K562 (cell line): ENCODE results near the gene PTPRC. TPM values are rescaled to one million over a fixed set of nuclear protein-coding genes. Genes with fewer than 3 reads are reported as not detected.

Experiments
- ATAC-seq: fragments of 200-7000 bp; cut with Tn5 transposase; 3 replicates; pipeline ENCODE4 v1.9.1; 2020; ENCODE audit warnings: moderate library complexity
- BruUV-seq: library from RNA; stranded (reverse); fragments of 400-500 nt; replicated peaks from 2 replicates; lab custom pipeline; 2021; lab: Mats Ljungman, UMichigan
- CTCF ChIA-PET: fragments of 300-600 bp; formaldehyde crosslinking; extraction: SDS; loops from one replicate; lab custom pipeline; 2021; ENCODE audit warnings: low intra/inter-chr PET ratio; lab: Yijun Ruan, JAX
- POLR2A ChIA-PET: fragments of 300-600, 350-650 bp; sonication (Branson Sonifier 250); formaldehyde crosslinking; extraction: SDS; loops from one replicate; lab custom pipeline; 2021; ENCODE audit warnings: antibody characterized with exemption, inconsistent platforms; lab: Yijun Ruan, JAX
- DNase-seq, 4 experiments: peaks; one replicate each; pipeline versions ENCODE4 v3.0.0 to v3.0.0-alpha.2; 2011 to 2018; ENCODE audit warnings: low spot score in 3 of 4, mixed read lengths in 3 of 4; ENCODE audit errors: extremely low read depth in 1 of 4
- FAIRE-seq: peaks from 2 replicates; lab custom pipeline; 2011; peaks lifted over from hg19 to GRCh38; lab: Jason Lieb, UNC
- H2AFZ ChIP-seq: 2 replicates; pipeline ENCODE4 v1.6.0; 2011; ENCODE audit warnings: low read depth, low read length, control low read depth, inconsistent platforms
- H3K27ac ChIP-seq: fragments of 200-600 bp; 3 replicates; pipeline ENCODE4 v1.8.0; 2011; ENCODE audit warnings: low read depth, mild to moderate bottlenecking, control low read depth, inconsistent platforms, low read length, moderate library complexity, mixed read lengths; ENCODE audit errors: extremely low read depth
- H3K27me3 ChIP-seq, 2 experiments: fragments of 300-600 bp in 1 of 2; 2 replicates in 1 of 2; 3 replicates in 1 of 2; pipeline versions ENCODE4 v1.6.0 to v1.8.0; 2011; ENCODE audit warnings: inconsistent platforms in 2 of 2, low read length in 2 of 2, mild to moderate bottlenecking in 1 of 2, mixed read lengths in 1 of 2, moderate library complexity in 1 of 2; ENCODE audit not compliant: control insufficient read depth in 2 of 2, insufficient read depth in 2 of 2
- H3K36me3 ChIP-seq: fragments of 300-600 bp; 3 replicates; pipeline ENCODE4 v1.8.0; 2011; ENCODE audit warnings: mild to moderate bottlenecking, low read length, inconsistent platforms; ENCODE audit not compliant: control insufficient read depth, insufficient read depth
- H3K4me1 ChIP-seq, 2 experiments: fragments of 200-600 bp in 1 of 2; replicated peaks in 1 of 2; 2 replicates in 1 of 2; 3 replicates in 1 of 2; pipeline versions ENCODE4 v1.5.1 to v1.8.0; 2011; ENCODE audit warnings: inconsistent platforms in 2 of 2, low read length in 2 of 2, mild to moderate bottlenecking in 1 of 2, mixed read lengths in 1 of 2, moderate library complexity in 1 of 2; ENCODE audit not compliant: control insufficient read depth in 2 of 2, insufficient read depth in 2 of 2
- H3K4me2 ChIP-seq: 2 replicates; pipeline ENCODE4 v1.6.1; 2011; ENCODE audit warnings: low read length, control low read depth, inconsistent platforms, mixed read lengths; ENCODE audit not compliant: insufficient read depth
- H3K4me3 ChIP-seq: fragments of 200-600 bp; sonication (generic), shearing (Covaris generic); 2 replicates; pipeline ENCODE4 v1.5.1; 2016; ENCODE audit warnings: control low read depth, inconsistent platforms
- H3K79me2 ChIP-seq: fragments of 200-600 bp; 3 replicates; pipeline ENCODE4 v1.8.0; 2011; ENCODE audit warnings: low read length, inconsistent platforms; ENCODE audit not compliant: control insufficient read depth, insufficient read depth
- H3K9ac ChIP-seq, 2 experiments: 2 replicates each; pipeline versions ENCODE4 v1.6.0 to v1.6.1; 2011; ENCODE audit warnings: low read depth in 2 of 2, low read length in 2 of 2, control low read depth in 1 of 2, inconsistent platforms in 1 of 2, mild to moderate bottlenecking in 1 of 2, mixed read lengths in 1 of 2; ENCODE audit not compliant: insufficient read depth in 1 of 2
- H3K9me1 ChIP-seq: one replicate; pipeline ENCODE4 v1.6.0; 2011; ENCODE audit warnings: inconsistent platforms, mild to moderate bottlenecking, low read length, moderate library complexity; ENCODE audit not compliant: control insufficient read depth, insufficient read depth
- H3K9me3 ChIP-seq: replicated peaks from 2 replicates; pipeline ENCODE4 v1.5.1; 2011; ENCODE audit warnings: low read depth, low read length, inconsistent platforms; ENCODE audit not compliant: control insufficient read depth, insufficient read depth
- H4K20me1 ChIP-seq: replicated peaks from 2 replicates; pipeline ENCODE4 v1.6.1; 2011; ENCODE audit warnings: low read length, inconsistent platforms, mixed read lengths; ENCODE audit not compliant: control insufficient read depth, insufficient read depth
- E2F5 ChIP-seq: sonication (generic); formaldehyde crosslinking; IDR thresholded peaks from 2 replicates; pipeline ENCODE4 v1.8.0; 2022; ENCODE audit warnings: mild to moderate bottlenecking, missing genetic modification reagents
- EP400 ChIP-seq: fragments of 450-650 bp; IDR thresholded peaks from 2 replicates; pipeline ENCODE4 v1.6.1; 2017; ENCODE audit warnings: antibody characterized with exemption, mild to moderate bottlenecking, moderate library complexity
- ILK ChIP-seq: fragments of 450-650 bp; IDR thresholded peaks from 2 replicates; pipeline ENCODE4 v1.6.1; 2016; ENCODE audit warnings: missing genetic modification characterization, low read depth, mild to moderate bottlenecking, missing compliant biosample characterization, moderate library complexity, borderline replicate concordance
- LEF1 ChIP-seq: fragments of 450-650 bp; IDR thresholded peaks from 2 replicates; pipeline ENCODE4 v1.6.1; 2016; ENCODE audit warnings: mild to moderate bottlenecking
- MTA1 ChIP-seq: fragments of 450-650 bp; IDR thresholded peaks from 2 replicates; pipeline ENCODE4 v1.6.1; 2017; ENCODE audit warnings: borderline replicate concordance
- POLR2H ChIP-seq: IDR thresholded peaks from 2 replicates; pipeline ENCODE4 v1.6.1; 2016; ENCODE audit warnings: missing genetic modification characterization, low read depth, mild to moderate bottlenecking, control low read depth, missing compliant biosample characterization, moderate library complexity
- RAD21 ChIP-seq, 2 experiments: fragments of 250-450 bp in 1 of 2; fragments of 450-650 bp in 1 of 2; sonication (Bioruptor Pico) in 1 of 2; formaldehyde crosslinking in 1 of 2; IDR thresholded peaks in 1 of 2; conservative IDR thresholded peaks in 1 of 2; 2 replicates each; pipeline versions ENCODE4 v1.4.0 to v1.8.0; 2020 to 2022; ENCODE audit warnings: mild to moderate bottlenecking in 2 of 2, moderate library complexity in 1 of 2
- RFX1 ChIP-seq: fragments of 450-650 bp; IDR thresholded peaks from 2 replicates; pipeline ENCODE4 v1.6.1; 2016; ENCODE audit warnings: mild to moderate bottlenecking, moderate library complexity
- SMC3 ChIP-seq: conservative IDR thresholded peaks from 2 replicates; pipeline ENCODE4 v1.6.1; 2011; ENCODE audit warnings: low read depth, low read length, improper control_type of control experiment; ENCODE audit not compliant: insufficient read depth
- ZNF316 ChIP-seq: fragments of 450-650 bp; IDR thresholded peaks from 2 replicates; pipeline ENCODE4 v1.6.1; 2016
- ZNF324 ChIP-seq: fragments of 250-450 bp; sonication (Bioruptor Pico); IDR thresholded peaks from 2 replicates; pipeline ENCODE4 v1.4.0; 2020; ENCODE audit warnings: mild to moderate bottlenecking
- ZNF512 ChIP-seq: IDR thresholded peaks from 2 replicates; pipeline ENCODE4 v1.6.1; 2016; ENCODE audit warnings: missing genetic modification characterization, missing compliant biosample characterization
- ZSCAN29 ChIP-seq: fragments of 450-650 bp; IDR thresholded peaks from 2 replicates; pipeline ENCODE4 v1.6.1; 2017
- WGBS: fragments of 100-300 bp; shearing (Covaris generic); methylation state at CpG from one replicate; pipeline ENCODE4 v1.1.6; 2016; ENCODE audit warnings: low coverage, mixed read lengths; ENCODE audit not compliant: insufficient coverage; ENCODE audit errors: missing lambda C conversion rate; 5-methylcytosine and 5-hydroxymethylcytosine counted together
- in situ Hi-C: fragments of 300-500 bp; cut with MboI; formaldehyde crosslinking; loops from 4 replicates; pipeline ENCODE4 v1.15.0; 2018; ENCODE audit warnings: inconsistent platforms, mixed read lengths
- intact Hi-C: fragments of 100-400 bp; cut with micrococcal nuclease; formaldehyde crosslinking; loops from 2 replicates; pipeline ENCODE4 v1.14.2; 2022
- polyA plus RNA-seq, 8 experiments: library from polyadenylated mRNA; depleted of rRNA in 4 of 8; stranded (reverse) in 5 of 8; unstranded in 3 of 8; fragments of >200 nt; fragmentation: Nextera tagmentation in 2 of 8; fragmentation: Illumina TruSeq in 1 of 8; extraction: Ambion mirVana in 2 of 8; extraction: Trizol in 1 of 8; gene quantifications; 2 replicates each; pipeline versions ENCODE4 v1.2.1 to v1.2.3, GENCODE V29; 2011 to 2014; ENCODE audit warnings: inconsistent platforms in 1 of 8, missing spikeins in 1 of 8
- total RNA-seq, 7 experiments: library from RNA; depleted of rRNA in 6 of 7; stranded (reverse); fragments of >200 nt in 6 of 7; fragmentation: Illumina TruSeq in 2 of 7; extraction: Trizol in 2 of 7; gene quantifications; 2 replicates each; pipeline versions ENCODE4 v1.2.1 to v1.2.3, GENCODE V29; 2011 to 2021; ENCODE audit warnings: low replicate concordance in 1 of 7

The PTPRC gene
- total and polyA plus RNA-seq, 9 of the 15 experiments (the other 6 are each of a cell fraction or from before 2014, with no cell fraction given): 7.1 to 107 (median 62.9) TPM

GRCh38 chr1:198683449-198683848 lies 44.6 kb downstream of the PTPRC start:
- BruUV-seq: no TSS peak
- CTCF ChIA-PET: interaction anchor here (0.8 kb wide), 1 partner anchor 611 kb away, joined by 3 read pairs; no protein-coding TSS in a partner anchor
- no peak for ATAC-seq
- POLR2A ChIA-PET: interaction anchor here (0.8 to 2.0 kb wide), 2 partner anchors 16 to 187 kb away, joined by 3 to 5 read pairs; no protein-coding TSS in a partner anchor
- WGBS: 36% methylated on average over 2 of the region's 2 CpGs
- no peaks in the 10 kb centered on the region for H3K27me3 ChIP-seq
- H3K9me1 ChIP-seq: no peaks in the 10 kb centered on the region
- FAIRE-seq: no peak
- TF ChIP-seq ZNF324 (CRISPR knock-in tag): no peak
- H3K9ac ChIP-seq: no peak overlapping the region
- H3K36me3 ChIP-seq: no peaks in the 10 kb centered on the region
- H2AFZ ChIP-seq: no peak overlapping the region
- H3K4me2 ChIP-seq: no peak overlapping the region
- in situ Hi-C loops: no loop called here
- peak overlapping the region; percentile 91; the same call in 1 of the 3 replicates for H3K27ac ChIP-seq
- peaks cover 4 to 5% of the 10 kb centered on the region in 2 experiments; a peak in 4 of 5 replicates for H3K4me1 ChIP-seq
- peaks cover 37% of the 10 kb centered on the region for H3K79me2 ChIP-seq
- no peak overlapping the region for H3K4me3 ChIP-seq
- H4K20me1 ChIP-seq: no peaks in the 10 kb centered on the region
- DNase-seq: no peak
- H3K9me3 ChIP-seq: no peaks in the 10 kb centered on the region; the same call in 1 of the 2 replicates
- intact Hi-C loops: loop anchor here (2.0 kb wide), 2 partner anchors 85 to 159 kb away; no protein-coding TSS in a partner anchor

GRCh38 chr1:198686069-198686728 lies 47.4 kb downstream of the PTPRC start:
- POLR2A ChIA-PET: interaction anchor here (1.0 kb wide), 1 partner anchor 166 kb away, joined by 4 read pairs; no protein-coding TSS in a partner anchor
- peak; percentile 6 for FAIRE-seq
- no TSS peak for BruUV-seq
- TF ChIP-seq ILK (tag) (no peak), SMC3 (0 out of 2 replicates have a peak, but pooled peaks have one; percentile 8), RFX1 (no peak), ZNF316 (no peak), RAD21 (CRISPR knock-in tag; conservative IDR thresholded peaks at IDR 0.05 in 1 of 2, IDR thresholded peaks at IDR 0.05 in 1 of 2) (peak; percentile 82 to 86), E2F5 (no peak), POLR2H (peak; percentile 24; the same call in 1 of the 2 replicates), ZNF512 (no peak), MTA1 (no peak), LEF1 (no peak), EP400 (peak; percentile 12; the same call in 1 of the 2 replicates), ZSCAN29 (no peak)

More at GRCh38 chr1:198686069-198686728, 47.4 kb downstream of the PTPRC start:
- CTCF ChIA-PET: interaction anchor here (1.3 kb wide), 1 partner anchor 1165 kb away, joined by 3 read pairs; no protein-coding TSS in a partner anchor
- H4K20me1 ChIP-seq: no peaks in the 10 kb centered on the region
- H3K4me3 ChIP-seq: no peak overlapping the region
- H3K4me1 ChIP-seq: peaks cover 0 to 1% of the 10 kb centered on the region in 2 experiments; a peak in 2 of 5 replicates
- no peaks in the 10 kb centered on the region for H3K9me3 ChIP-seq
- in situ Hi-C loops (no loop called here), intact Hi-C loops (loop anchor here (1.0 to 5.0 kb wide), 3 partner anchors 163 to 614 kb away; no protein-coding TSS in a partner anchor)
- H3K9me1 ChIP-seq: no peaks in the 10 kb centered on the region
- no peaks in the 10 kb centered on the region for H3K36me3 ChIP-seq
- H2AFZ ChIP-seq: no peak overlapping the region
- H3K4me2 ChIP-seq: no peak overlapping the region
- H3K27me3 ChIP-seq: no peaks in the 10 kb centered on the region
- H3K9ac ChIP-seq: no peak overlapping the region
- no peak for ATAC-seq
- H3K27ac ChIP-seq: no peak overlapping the region
- no peak for DNase-seq
- H3K79me2 ChIP-seq: peaks cover 47% of the 10 kb centered on the region
